HG03108 (cell line): Measurements from ENCODE around the gene TRAF3.

Experiments
- ATAC-seq: cut with Tn5 transposase; IDR thresholded peaks from one replicate; pipeline ENCODE4 v1.9.1; 2021; ENCODE audit warnings: moderate library complexity; ENCODE audit not compliant: unreplicated experiment

Gene TRAF3

GRCh38 chr14:102775855-102776760 is 1.1 kb upstream of the TRAF3 start:
- ATAC-seq = no peak

DNA sequence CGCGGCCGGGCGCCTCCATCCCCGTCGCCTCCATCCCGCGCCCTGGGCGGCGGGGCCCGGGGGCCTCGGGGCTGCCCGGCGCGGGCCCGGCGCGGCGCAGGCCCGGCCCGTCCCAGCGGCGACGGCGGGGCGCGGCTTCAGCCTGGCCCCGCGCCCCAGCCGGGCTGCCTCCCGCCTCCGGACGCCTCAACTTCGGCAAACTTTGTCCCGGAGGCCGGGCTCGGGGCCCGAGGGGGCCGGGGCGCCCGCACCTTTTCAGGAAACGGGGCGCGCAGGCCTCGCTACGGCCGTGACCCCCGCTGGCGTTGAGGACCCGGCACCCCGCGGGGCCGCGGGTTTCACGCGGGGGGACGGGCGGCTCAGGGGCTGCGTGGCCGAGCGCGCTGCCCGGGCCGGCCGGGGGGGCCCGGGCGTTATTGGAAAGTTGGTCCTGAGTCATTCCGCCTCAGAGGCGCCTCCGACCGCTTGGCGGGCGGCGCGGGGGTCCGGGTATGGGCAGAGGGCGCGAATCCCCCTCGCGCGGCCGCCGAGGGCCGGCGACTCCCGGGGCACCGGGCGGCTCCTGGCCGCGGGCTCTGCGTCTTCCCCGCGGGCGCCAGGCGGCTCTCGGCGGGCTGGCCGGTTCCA is 575 bp downstream of the TRAF3 start:
- no peak for ATAC-seq

DNA sequence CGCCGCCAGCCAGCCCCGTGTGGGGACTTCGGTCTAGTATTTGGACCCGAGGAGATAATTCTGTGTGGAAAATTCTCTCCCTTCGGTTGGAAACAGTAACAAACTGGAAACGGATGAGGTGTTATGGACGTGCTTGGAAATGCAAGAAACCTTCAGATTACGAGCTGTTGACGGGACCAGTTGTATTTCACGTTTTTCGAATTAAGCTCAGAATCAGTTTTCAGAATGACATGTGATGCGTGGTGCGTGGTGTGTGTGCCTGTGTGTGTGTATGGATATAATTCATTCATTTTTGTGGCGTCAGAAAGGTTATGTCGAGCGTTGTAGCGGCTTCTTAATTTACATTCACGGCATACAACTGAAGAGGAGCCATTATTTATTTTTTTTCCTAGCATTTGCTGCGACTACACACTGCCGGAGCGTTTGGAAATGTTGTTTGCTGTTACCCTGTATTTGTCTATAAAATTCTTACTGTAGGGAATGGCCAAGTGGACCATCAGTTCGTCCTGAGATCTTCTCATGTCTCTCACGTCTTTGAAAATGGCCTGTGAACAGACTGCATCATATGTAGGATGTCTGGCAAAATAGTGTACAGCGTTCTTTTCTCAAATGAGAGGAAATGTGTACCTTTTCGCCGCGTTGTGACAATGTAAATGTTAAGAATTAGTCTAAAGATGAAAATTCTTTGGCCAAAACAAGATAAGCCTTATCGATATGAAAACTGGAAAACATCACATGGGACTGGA is 1.3 kb downstream of the TRAF3 start:
- ATAC-seq = no peak

- ATAC-seq = no peak
These were observed 1.8 kb downstream of the TRAF3 start for GRCh38 chr14:102779084-102779462.

DNA sequence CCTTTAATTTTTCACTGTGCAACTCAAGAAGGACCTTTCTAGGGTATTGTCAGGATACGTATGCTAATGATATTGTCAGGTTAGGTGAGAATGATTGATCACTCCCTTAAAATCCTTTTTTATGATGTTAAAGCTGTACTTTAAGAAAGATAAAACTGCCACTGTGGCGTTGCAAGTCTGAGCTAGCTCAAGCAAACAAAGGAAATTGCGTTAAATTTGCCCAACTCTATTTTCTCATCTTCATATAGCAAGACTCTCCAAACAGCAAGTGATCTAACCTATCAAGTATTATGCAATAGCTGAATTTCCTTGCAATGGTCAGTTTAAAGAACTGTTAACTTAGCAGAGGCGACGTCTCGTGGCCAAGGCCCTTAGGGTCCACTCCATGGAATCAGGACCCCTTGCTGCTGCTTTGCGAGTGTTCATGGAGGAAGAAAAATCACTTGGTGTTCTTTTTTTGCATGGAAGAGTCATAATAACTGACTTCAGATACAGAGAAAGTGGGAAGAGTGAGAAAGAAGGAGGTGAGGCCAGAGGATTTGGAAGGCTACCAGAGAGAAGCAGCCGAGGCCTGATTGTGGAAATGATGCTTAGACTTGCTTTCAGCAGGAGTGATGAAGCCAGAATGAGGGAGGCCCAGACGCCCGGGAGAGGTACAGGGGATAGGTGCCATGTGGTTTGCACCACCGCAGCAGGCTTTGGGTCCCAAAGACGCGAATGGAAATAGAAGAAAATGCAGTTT is 2.5 kb downstream of the TRAF3 start:
- no peak for ATAC-seq

DNA sequence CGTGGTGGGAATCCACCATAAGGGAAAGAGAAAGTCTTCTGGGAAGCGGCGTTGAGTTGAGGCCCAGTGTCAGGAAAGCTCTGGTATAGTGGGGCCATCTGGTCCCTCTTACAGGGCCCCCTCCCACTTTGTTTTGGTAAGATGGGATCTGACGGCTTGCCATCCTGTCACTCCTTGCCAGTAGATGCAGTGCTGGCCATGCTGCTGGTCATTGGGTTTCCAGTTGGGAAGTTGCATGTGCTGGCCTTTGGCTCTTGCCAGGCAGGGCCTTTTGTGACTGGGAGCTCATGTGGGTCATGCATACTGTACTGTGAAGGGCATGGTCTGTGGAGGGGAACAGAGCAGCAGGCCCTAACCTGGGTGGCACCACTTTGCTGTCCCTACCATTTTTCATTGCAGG is 3.8 kb downstream of the TRAF3 start:
- ATAC-seq = no peak

DNA sequence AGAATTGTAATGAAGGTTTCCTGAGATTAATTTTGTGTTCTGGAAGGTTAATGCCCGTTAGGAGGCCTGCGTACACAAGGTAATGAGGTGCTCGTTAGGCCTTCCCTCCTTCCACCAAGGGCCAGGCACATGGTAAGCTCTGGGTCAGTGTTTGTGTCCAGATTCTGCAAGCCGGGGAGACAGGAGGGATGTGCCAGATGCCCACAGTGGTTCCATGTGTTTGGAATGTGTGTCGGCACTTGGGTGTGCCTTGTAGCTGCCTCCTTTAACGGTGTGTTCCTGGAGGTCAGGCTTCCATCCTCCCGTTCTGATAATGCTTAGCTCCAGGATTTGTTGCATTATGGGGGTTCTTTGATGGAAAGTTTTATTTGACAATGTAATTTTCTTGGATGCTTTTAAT is 5.7 kb downstream of the TRAF3 start:
- no peak for ATAC-seq

DNA sequence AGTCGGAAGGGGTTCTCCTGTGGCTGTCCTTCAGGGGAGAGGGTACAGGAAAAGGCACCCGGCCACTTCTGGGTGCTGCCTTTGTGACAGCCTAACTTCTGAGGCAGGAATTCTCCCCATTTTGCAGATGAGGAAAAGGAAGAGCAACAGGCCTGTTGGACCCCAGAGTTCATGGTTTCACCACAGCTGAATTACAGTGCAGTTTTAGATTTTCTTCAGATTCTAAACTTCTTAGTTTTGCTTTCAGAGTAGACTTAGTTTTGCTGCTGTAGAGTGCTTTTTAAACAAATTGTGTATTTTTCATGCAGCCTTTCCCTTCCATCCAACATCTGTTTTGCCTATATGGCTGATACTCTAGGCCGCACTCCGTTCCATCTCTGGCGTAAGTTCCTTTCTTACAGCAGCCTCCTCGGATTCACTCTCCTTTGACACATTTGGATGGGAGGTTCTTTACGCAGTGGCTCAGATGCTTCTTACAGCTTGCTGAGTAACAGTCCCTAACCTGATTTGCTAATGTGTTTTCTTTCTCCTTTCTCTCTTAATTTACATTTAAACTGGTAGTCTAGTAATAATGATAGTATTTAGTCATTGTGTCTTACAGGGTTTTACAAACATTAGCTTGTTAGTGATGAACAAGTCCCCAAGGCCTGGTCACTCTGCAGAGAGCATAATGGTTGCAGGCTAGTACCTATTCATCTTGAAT is 7.8 kb downstream of the TRAF3 start:
- no peak for ATAC-seq

- ATAC-seq = no peak
These were observed 8.3 kb downstream of the TRAF3 start for GRCh38 chr14:102785595-102785963.

DNA sequence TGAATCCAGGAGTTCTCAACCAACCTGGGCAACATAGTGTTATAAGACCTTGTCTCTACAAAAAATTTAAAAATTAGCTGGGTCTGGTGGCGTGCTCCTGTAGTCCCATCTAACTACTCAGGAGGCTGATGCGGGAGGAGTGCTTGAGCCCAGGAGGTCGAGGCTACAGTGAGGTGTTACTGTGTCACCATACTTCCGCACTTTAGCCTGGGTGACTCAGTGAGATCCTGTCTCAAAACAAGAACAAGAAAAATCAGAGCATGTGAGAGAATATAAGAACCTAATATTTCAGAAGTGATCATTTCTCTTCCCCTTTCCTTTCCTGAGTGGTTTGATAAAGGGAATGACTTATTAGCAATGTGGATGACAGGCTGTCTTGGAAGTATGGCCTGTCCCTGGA is 9.5 kb downstream of the TRAF3 start:
- no peak for ATAC-seq

DNA sequence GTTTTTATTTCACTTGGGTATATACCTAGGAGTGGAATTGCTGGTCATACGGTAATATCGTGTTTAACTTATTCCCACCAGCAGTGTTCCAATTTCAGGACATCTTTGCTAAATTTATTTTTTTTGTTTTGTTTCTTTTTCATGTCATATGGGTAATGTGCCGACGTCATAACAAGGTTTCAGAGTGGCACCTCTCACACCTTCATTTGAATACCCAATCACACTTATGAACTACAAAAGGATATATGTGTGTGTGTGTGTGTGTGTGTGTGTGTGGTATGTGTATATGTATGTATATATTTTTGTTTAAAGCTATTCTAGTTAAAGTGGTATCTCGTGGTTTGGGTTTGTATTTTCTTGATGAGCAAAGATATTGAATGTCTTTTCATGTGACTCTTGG is 12.1 kb downstream of the TRAF3 start:
- ATAC-seq = no peak

GRCh38 chr14:102793531-102794328 is 16.5 kb downstream of the TRAF3 start:
- ATAC-seq = no peak

DNA sequence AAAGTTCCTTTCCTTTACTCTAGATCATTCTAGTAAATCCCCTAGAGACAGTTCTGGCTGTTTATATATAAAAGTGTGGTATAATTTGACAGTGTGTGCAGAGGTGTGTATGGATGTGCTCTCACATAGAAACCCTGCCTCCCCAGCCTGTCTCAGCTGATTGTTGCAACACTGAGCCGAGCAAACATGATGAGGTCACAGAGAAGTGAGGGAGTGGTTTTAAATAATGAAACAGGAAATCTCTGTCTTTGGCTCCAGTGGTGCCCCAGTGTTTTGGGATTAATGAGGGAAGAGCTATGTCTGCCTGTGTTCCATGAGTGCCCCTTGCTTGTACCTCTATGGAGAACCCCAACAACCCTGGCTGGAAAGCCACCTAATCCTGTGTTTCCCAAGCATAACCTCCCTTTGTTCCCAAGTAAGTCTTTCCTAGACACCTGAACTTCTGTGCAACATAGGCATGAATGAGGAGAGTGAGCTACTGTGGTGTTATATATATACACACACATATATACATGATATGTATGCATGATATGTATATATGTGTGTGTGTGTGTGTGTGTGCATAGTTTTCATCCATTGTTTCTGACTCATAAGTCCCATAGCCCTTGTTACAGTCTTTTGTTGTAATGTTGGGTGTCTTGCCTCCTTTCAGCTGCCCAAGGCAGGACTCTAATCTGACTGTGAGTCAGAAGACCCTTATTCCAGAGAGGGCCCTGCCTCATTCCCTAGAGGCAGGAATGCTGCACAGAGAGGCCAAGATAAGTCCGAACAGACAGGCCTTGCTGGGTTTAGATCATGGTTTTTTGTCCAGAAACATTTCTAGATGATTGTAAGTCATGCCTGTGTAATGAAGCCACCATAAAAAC is 18.0 kb downstream of the TRAF3 start:
- ATAC-seq = no peak

GRCh38 chr14:102796661-102797190 is 19.5 kb downstream of the TRAF3 start:
- no peak for ATAC-seq

DNA sequence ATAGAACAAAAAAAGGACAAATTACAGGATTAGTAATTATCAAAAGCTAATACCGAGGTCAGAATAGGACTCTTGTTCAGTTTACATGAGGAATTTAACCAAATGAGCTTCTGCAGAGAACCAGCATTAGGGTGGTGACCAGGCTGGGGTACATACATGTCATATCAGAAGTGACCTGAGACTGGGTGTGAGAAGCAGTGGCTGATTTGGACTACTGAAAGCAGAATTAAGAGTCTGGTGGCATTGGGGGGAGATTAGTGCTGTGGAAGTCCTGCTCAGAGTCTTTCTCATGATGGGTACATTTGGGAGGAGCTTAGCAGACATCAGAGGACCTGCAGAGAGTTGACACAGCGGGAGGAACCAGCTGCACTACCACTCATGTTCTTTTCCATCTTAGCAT is 21.7 kb downstream of the TRAF3 start:
- peak; percentile 51 for ATAC-seq

DNA sequence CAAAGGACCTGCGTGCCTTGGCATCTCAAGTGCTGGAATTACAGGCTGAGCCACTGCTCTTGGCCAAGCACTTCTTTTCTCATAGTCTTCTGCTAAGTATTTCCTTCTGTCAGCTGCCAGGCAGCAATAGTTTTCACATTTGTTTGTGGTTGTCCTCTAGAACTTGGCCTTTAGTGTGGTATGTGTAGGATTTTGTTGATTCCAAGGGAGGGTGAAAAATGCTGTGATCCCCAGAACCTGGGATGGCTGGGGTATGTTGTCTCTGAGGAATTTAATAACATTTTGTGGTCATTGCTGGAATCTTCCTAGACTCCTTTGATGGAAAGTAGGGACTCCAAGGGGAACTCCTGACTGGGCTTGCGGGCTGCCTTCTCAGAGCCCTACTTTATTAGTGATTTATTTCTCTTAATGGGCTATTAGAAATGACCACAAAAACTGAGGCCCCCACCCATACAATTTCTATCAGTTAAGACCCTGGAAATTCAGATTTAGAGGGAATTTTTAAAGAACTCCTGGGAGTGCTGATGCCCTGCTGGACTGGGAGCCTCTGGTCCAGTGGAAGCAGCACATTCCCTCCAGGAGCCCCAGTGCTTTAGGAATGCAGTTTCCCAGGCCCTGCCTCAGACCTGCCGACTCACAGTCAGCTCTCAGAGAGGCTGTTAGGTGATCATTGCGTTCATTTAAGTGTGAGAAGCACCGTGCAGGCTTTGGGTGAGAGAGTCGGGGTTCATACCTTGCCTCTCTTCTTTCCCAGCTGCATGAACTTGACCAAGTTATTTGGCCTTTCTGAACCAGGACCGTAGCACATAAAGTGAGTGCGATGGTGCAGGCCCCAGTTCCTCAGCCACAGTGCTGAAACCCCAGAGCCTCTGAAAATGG is 22.7 kb downstream of the TRAF3 start:
- ATAC-seq = no peak

DNA sequence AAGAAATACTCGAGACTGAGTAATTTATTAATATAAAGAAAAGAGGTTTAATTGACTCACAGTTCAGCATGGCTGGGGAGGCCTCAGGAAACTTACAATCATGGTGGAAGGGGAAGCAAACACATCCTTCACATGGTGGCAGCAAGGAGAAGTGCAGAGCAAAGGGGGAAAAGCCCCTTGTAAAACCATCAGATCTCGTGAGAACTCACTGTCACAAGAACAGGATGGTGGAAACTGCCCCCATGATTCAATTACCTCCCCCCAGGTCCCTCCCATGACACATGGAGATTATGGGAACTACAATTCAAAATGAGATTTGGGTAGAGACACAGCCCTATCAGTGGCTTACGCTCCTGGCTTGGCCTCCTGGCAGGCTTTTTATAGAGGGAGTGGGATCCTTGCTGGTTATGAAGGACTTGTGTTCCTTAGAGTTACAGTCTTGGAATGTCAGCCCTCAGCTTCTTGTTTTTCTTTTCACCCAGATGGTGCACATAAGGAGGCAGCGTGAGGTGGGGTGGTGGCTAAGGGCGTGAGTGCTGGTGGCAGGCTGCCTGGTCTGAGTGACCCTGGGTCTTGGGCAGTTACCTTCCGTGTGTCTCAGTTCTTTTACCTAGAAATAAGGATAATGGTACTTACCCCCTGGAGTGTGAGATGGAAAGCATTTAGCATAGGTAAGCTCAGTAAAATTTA is 25.7 kb downstream of the TRAF3 start:
- no peak for ATAC-seq
